T-helper 1 cell treated with Interleukin-12 subunit alpha and Interleukin-12 subunit beta and Interleukin-4 antibody, amounts not matched to agents 30 ng/mL and 1 ng/mL, for 36 hours (primary cell): ENCODE results near the gene NAV2. TPM values are rescaled to one million over a fixed set of nuclear protein-coding genes. Genes with fewer than 3 reads are reported as not detected.

Experiments
- intact Hi-C: fragments of 100-400 bp; cut with micrococcal nuclease; formaldehyde crosslinking; loops from one replicate; pipeline ENCODE4 v1.15.1; 2024
- total RNA-seq: library from RNA; stranded (reverse); gene quantifications from 2 replicates; pipeline ENCODE4 v1.2.3, GENCODE V29; 2022

The NAV2 gene
- total RNA-seq, 1 donor from 2014 or later, result 0.29 TPM

DNA sequence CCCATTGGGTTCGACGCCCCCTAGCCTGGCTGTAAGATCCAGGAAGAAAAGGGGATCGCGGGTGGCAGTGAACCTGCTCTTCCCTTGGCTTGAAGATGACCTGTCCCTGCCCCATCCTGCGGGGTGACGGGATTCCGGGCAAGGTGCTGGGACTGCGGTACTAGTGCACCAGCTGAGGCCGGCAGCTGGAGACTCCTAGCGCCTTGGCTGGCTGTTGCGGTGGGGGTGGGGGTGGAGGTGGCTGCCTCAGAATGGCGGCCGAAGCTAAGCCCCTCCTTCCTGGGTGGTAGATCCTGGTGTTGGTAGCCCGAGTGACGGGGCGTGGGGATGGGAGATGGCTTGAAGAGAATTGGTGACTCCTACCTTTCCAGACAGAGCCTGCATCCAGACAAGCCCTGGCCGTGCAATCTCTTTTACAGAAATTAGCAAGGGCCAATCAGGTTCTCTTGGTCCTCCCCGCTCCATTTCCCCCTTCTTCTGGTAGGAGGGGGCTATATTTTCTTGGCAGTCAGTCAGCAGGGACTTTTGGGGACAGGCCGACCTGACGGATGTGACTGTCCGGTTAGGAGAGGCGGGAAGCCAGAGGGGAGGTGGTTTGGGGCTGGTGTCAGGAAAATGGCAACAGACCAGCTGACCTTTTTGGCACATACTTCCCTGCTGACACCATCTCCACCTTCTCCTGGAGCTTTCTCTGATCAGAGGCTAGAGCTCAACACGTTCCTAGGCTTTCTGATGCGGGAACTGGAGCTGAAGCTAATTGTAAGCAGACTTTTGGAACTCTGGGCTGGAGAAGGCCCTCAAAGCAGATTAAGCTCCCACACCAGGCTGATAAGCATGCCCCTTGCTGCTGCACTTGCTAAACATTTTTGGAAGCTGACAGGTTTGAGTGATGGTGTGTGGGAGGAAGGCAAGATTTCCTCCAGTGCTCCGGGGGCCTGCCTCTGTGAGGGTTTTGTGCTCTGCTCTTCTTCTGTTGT is 2.0 kb downstream of the NAV2 start:
- intact Hi-C loops, result loop anchor here (5.0 to 10.0 kb wide), 2 partner anchors 670 to 1702 kb away; partner anchors contain the start of genes PRMT3 and SERGEF

- intact Hi-C loops, result loop anchor here (10.0 kb wide), 1 partner anchor 669 kb away; the partner anchor contains the start of gene PRMT3
Observed at GRCh38 chr11:19715373-19715772, 2.7 kb downstream of the NAV2 start.

- intact Hi-C loops, result loop anchor here (10.0 kb wide), 1 partner anchor 667 kb away; the partner anchor contains the start of gene PRMT3
Observed at GRCh38 chr11:19718051-19718450, 5.4 kb downstream of the NAV2 start.

GRCh38 chr11:19718951-19719350 is 6.3 kb downstream of the NAV2 start:
- intact Hi-C loops, result loop anchor here (10.0 kb wide), 1 partner anchor 666 kb away; the partner anchor contains the start of gene PRMT3

DNA sequence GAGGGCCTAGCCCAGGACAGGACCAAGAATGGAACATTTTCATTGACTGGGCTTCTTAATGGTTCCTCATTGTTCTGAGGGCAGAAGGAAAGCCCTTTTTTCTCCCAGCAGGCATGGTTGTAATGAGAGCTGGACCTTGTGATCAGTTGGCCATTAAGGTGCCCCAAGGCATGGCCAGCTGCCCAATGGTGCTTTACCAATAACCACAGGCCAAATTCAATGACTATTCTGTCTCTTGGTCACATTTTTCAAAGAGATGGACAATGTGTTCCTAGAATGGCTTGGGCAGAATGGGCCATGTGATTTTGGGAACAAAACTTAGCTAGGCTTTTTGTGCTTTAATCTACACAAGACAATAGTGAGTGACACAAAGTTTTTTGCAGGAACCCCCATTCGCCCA is 7.3 kb downstream of the NAV2 start:
- intact Hi-C loops, result loop anchor here (10.0 kb wide), 1 partner anchor 665 kb away; the partner anchor contains the start of gene PRMT3

- intact Hi-C loops, result no loop called here
Observed at GRCh38 chr11:19721176-19721575, 8.5 kb downstream of the NAV2 start.

DNA sequence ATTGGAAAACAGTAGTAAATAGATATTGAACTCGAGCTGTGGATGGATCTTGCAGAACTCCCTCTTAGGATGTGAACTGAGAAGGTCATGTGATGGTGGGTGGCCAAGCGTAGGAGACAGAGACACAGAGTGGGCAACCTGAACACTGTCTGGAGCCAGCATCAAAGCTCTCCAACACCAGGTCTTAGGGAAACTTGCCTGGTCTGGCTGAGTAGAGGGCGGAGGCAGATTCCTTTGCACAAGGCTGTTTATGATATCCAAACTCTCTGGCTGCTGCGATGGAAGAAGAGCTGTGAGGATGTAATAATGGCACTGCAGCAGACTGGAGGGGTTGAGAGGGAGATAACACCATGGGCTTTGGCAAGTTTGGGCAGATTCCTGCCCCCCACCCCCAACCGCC is 10.1 kb downstream of the NAV2 start:
- intact Hi-C loops, result loop anchor here (1.0 kb wide), 1 partner anchor 10 kb away; the partner anchor contains the start of gene NAV2

DNA sequence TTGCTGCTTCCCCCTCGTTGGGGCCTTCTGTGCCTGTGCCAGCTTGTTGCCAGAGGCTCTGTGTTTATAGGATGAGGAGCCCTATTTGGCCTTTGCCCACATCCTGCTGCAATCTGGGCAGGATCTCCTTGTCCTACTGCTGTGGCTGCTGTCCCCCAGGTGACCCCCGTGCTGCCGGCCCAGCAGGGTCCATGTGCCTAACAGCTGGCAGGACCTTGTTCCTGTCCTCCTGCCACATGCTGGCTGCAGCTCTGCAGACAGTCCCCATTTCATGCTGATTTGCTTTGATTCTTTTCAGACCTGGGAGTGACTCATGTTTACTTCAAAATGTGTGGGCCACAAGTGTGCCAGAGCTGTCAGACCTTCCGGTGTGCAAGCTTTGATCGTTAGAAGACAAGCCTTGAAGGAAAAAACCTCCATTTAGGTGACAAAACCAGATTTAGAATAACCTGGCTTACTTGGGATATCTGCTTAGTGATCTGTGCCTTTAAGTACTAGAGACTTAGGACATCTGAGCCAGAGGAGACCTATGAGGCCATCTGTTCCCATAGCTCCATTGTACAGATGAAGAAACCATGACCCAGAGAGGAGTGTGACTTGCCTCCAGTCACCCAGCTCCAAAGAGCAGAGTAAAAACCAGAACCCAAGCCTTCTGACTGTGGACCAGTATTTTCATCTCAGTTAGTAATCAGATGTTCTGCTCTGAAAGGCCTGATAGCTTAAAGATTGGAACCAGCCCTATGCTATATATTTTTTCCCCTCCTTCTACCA is 11.1 kb downstream of the NAV2 start:
- intact Hi-C loops, result loop anchor here (1.0 kb wide), 2 partner anchors 11 to 19 kb away; partner anchors contain the start of gene NAV2

DNA sequence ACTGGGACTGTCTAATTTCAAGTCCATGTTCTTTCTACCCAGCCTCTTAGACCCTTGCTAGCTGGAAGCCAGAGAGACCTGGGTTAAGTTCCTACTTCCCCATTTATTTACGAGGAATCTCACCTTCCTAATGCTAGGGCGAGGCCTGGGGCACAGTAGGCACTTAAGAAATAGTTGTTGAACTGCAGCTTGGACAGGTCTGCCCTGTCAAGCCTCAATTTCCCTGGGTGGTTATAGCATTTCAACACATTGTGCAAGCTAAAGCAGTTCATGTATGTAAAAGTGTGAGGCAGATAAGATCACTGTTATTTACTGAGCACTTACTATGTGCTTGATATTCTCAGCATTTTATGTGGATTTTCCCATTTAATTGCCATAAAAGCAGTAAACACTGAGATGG is 12.1 kb downstream of the NAV2 start:
- intact Hi-C loops, result loop anchor here (1.0 kb wide), 1 partner anchor 18 kb away; no protein-coding TSS in a partner anchor

- intact Hi-C loops, result no loop called here
Observed at GRCh38 chr11:19725379-19726079, 12.9 kb downstream of the NAV2 start.

GRCh38 chr11:19727246-19727645 is 14.6 kb downstream of the NAV2 start:
- intact Hi-C loops, result no loop called here

GRCh38 chr11:19728436-19728835 is 15.8 kb downstream of the NAV2 start:
- intact Hi-C loops, result no loop called here

DNA sequence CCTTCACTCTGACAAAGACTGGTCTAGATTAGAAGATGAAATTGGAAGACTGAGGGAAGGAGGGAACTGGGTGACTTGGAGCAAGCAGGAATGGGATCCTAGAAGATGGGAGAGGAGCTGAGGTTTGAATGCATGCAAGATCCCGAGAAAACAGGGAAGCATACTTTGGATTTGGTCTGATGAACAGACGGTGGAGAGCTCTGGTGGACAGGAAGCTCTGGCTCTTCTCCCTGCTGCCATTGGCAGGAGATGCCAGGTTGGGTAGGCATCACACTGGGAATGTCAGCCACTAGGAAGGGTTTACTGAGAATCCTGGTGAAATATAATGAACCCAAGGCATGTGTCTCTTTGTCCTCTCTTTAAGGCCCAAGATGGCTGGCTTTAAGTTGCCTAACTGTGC is 16.5 kb downstream of the NAV2 start:
- intact Hi-C loops, result no loop called here

GRCh38 chr11:19730373-19730772 is 17.7 kb downstream of the NAV2 start:
- intact Hi-C loops, result no loop called here

GRCh38 chr11:19734171-19734570 is 21.5 kb downstream of the NAV2 start:
- intact Hi-C loops, result no loop called here

GRCh38 chr11:19735157-19735908 is 22.7 kb downstream of the NAV2 start:
- intact Hi-C loops, result no loop called here

- intact Hi-C loops, result no loop called here
Observed at GRCh38 chr11:19735909-19736498, 23.4 kb downstream of the NAV2 start.

GRCh38 chr11:19736831-19737230 is 24.2 kb downstream of the NAV2 start:
- intact Hi-C loops, result no loop called here

GRCh38 chr11:19737575-19737974 is 24.9 kb downstream of the NAV2 start:
- intact Hi-C loops, result no loop called here

DNA sequence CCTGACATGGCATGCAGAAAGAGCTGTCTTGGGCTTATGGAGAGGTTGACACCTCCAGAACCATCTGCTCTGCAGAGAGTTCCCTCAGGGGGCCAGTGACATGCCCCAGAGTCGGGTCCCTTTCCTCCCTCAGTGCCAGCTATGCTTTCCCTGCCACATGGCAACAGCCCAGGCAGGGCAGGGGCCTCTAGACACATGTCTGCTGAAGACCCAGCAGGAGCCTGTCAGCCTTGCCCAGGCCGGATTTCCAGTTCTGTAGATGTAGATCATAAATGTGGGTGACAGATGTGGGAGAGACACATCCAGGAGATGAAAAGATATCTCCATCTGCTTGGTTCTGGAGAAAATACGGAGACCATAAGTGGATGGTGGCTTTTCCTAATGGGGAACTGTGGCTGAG is 25.5 kb downstream of the NAV2 start:
- intact Hi-C loops, result no loop called here
